Activated naive CD4-positive, alpha-beta T cell treated with anti-CD3 and anti-CD28 coated beads, Interleukin-2, amount 50 U/mL, for 24 hours (primary cell): ENCODE data around the gene ZFR.
"Not testable (repeated sequence)": the region's sequence is repeated elsewhere in the genome, so short reads cannot be mapped to it uniquely, and the experiment has no call there.

Experiments
- H3K27ac Mint-ChIP-seq: one replicate; pipeline ENCODE4 v1.8.0; 2021; ENCODE audit warnings: mild to moderate bottlenecking, mixed read lengths
- H3K27me3 Mint-ChIP-seq: one replicate; pipeline ENCODE4 v1.8.0; 2021; ENCODE audit warnings: mixed read lengths
- H3K36me3 Mint-ChIP-seq: one replicate; pipeline ENCODE4 v1.8.0; 2021; ENCODE audit warnings: mixed read lengths
- H3K4me1 Mint-ChIP-seq: one replicate; pipeline ENCODE4 v1.8.0; 2021; ENCODE audit warnings: mixed read lengths
- H3K4me3 Mint-ChIP-seq: one replicate; pipeline ENCODE4 v1.8.0; 2021; ENCODE audit warnings: mild to moderate bottlenecking, mixed read lengths
- H3K9me3 Mint-ChIP-seq: one replicate; pipeline ENCODE4 v1.8.0; 2021; ENCODE audit warnings: mixed read lengths

ZFR gene

DNA sequence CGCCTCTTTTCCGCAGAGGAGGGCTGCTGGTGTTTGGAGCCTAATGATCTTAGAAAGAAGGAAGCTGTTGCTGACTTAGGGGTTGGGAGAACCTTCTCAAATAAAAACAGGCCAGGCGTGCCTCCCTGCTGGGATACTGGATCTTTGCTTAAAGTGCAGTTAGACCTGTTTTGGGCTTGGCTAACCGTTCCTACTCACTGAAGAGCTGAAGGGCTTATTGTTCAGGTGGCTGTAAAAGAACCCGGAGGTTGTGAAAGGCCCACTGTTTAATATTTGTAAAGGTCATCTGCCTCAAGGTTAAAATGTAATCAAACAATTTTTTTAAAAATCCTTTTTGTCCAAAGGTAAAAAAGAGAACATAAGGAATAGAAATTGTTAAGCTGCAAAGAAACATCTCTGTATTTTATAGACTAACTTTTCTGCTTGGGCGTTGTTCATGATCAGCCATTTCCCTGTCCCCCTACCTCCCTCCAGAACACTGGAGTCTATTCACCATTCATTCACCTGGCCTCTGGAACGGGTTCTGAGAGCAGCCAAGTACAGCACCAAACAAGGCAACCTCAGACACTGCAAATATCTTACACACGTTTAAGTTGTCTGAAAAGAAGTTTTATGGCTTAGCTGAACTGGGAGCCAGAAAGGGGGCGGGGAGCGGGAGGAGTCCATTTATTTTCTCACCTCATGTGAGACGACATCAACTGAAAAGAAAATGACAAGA, 113.2 kb downstream of the ZFR start:
- Mint-ChIP-seq H3K4me3 (no peak overlapping the region), H3K27me3 (no peaks in the 10 kb centered on the region), H3K27ac (no peak overlapping the region), H3K36me3 (no peaks in the 10 kb centered on the region), H3K4me1 (no peaks in the 10 kb centered on the region), H3K9me3 (no peaks in the 10 kb centered on the region)

- H3K9me3 Mint-ChIP-seq: no peaks in the 10 kb centered on the region
- no peak overlapping the region for H3K4me3 Mint-ChIP-seq
- no peak overlapping the region for H3K27ac Mint-ChIP-seq
- H3K36me3 Mint-ChIP-seq: no peaks in the 10 kb centered on the region
- no peaks in the 10 kb centered on the region for H3K4me1 Mint-ChIP-seq
- no peaks in the 10 kb centered on the region for H3K27me3 Mint-ChIP-seq
Observed at GRCh38 chr5:32330126-32330971, 114.2 kb downstream of the ZFR start.

DNA sequence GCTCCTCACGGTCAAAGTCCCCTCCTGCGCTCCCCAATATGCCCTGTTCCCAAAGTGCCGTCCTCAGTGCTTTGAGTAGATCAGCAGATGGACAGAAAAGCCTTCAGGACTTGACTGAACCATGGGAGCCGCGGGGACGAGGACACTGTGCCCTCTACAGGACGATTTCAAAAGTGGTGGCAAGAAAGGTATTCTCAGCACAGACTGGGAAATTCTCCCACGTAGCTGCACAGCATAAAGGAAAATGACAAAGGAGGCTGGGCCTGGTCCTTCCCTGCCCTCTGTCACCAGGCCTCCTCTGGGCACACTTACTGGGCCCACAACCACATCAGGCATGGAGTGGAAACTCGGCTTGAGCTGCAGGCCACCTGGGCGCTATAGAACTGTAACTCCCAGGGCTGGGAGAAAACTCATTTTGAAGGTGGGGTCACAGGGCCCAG, 115.1 kb downstream of the ZFR start:
- Mint-ChIP-seq H3K4me3 (no peak overlapping the region), H3K9me3 (no peaks in the 10 kb centered on the region), H3K36me3 (no peaks in the 10 kb centered on the region), H3K27me3 (no peaks in the 10 kb centered on the region), H3K27ac (no peak overlapping the region), H3K4me1 (no peaks in the 10 kb centered on the region)

GRCh38 chr5:32326216-32326772, 118.2 kb downstream of the ZFR start:
- Mint-ChIP-seq H3K36me3 (no peaks in the 10 kb centered on the region), H3K9me3 (peaks cover 5% of the 10 kb centered on the region), H3K27me3 (no peaks in the 10 kb centered on the region), H3K27ac (no peak overlapping the region), H3K4me3 (no peak overlapping the region), H3K4me1 (no peaks in the 10 kb centered on the region)

DNA sequence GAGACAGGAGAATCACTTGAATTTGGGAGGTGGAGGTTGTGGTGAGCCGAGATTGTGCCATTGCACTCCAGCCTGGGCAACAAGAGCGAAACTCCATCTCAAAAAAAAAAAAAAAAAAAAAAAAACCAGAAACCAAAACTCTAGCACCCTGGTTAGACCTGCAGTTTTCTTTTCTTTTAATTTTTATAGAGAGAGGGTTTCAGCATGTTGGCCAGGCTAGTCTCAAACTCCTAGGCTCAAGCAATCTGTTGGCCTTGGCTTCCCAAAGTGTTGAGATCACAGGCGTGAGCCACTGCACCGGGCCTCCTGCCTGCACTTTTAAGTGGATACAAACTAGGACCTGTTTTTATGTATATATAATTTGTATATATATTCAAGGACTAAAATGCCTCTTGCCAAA, 118.9 kb downstream of the ZFR start:
- no peaks in the 10 kb centered on the region for H3K27me3 Mint-ChIP-seq
- no peaks in the 10 kb centered on the region for H3K36me3 Mint-ChIP-seq
- H3K4me1 Mint-ChIP-seq: no peaks in the 10 kb centered on the region
- no peak overlapping the region for H3K27ac Mint-ChIP-seq
- peaks cover 5% of the 10 kb centered on the region for H3K9me3 Mint-ChIP-seq
- no peak overlapping the region for H3K4me3 Mint-ChIP-seq

DNA sequence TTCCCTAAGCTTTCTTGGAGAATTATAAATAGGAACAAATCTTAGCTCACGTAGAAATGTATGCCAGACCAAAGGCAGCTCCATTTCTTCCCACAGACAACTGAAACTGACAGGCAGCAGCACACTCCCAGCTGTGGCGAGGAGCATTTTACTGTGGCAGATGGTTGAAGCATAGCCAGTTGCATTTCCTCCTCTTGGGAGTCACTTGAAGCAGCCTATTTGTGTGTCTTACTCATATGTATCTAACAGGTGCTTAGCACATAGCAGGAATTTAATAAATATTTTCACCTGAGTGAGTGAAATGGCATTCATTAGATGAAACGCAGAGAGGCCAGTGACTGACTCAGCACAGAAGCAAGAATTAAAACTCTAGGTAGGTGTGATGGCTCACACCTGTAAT, 119.5 kb downstream of the ZFR start:
- Mint-ChIP-seq H3K4me3 (no peak overlapping the region), H3K36me3 (no peaks in the 10 kb centered on the region), H3K9me3 (peaks cover 5% of the 10 kb centered on the region), H3K4me1 (no peaks in the 10 kb centered on the region), H3K27ac (no peak overlapping the region), H3K27me3 (no peaks in the 10 kb centered on the region)

GRCh38 chr5:32323741-32324140, 120.8 kb downstream of the ZFR start:
- Mint-ChIP-seq H3K36me3 (no peaks in the 10 kb centered on the region), H3K4me1 (no peaks in the 10 kb centered on the region), H3K27me3 (no peaks in the 10 kb centered on the region), H3K4me3 (no peak overlapping the region), H3K9me3 (peaks cover 5% of the 10 kb centered on the region), H3K27ac (no peak overlapping the region)

DNA sequence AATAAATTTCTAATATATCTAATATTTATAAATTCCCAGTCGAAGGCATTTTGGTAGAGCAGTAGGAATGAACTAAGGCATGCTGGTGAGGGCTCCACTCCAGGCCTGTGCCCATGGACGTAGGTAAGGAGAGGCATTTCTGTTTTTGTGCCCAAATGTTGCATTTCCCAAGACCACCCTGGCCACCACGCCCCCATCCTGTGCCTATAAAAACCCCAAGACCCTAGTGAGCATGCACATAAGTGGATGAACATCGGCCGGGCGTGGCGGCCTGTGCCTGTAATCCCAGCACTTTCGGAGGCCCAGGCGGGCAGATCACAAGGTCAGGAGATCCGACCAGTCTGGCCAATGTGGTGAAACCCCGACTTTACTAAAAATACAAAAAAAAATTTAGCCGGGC, 121.7 kb downstream of the ZFR start:
- Mint-ChIP-seq H3K27me3 (no peaks in the 10 kb centered on the region), H3K4me3 (no peak overlapping the region), H3K27ac (no peak overlapping the region), H3K36me3 (no peaks in the 10 kb centered on the region), H3K9me3 (peaks cover 5% of the 10 kb centered on the region), H3K4me1 (no peaks in the 10 kb centered on the region)

- not testable (repeated sequence) for H3K27ac Mint-ChIP-seq, H3K27me3 Mint-ChIP-seq, H3K4me3 Mint-ChIP-seq, H3K9me3 Mint-ChIP-seq, H3K4me1 Mint-ChIP-seq, H3K36me3 Mint-ChIP-seq
Observed at GRCh38 chr5:32321787-32322186, 122.8 kb downstream of the ZFR start.

DNA sequence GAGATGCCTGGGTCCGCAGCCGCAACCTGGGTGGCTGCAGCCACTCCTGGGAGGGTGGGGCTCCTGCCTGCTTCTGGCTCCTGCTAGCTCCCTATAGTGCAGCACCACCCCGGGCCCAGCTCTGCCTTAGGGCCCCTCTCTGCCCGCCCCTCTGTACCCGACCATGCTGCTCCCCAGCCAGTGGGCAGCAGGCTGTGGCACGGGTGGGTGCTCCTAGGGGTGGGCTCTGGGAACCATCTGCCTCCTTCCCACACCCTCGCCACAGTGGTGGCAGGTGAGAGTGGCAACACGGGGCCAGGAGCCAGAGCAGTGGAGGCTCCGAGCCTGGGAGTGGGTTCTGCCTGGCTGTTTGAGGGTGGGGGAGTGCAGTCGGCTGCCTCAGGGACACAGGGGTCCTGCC, 124.0 kb downstream of the ZFR start:
- H3K27me3 Mint-ChIP-seq: no peaks in the 10 kb centered on the region
- no peaks in the 10 kb centered on the region for H3K36me3 Mint-ChIP-seq
- H3K4me3 Mint-ChIP-seq: no peak overlapping the region
- H3K27ac Mint-ChIP-seq: no peak overlapping the region
- peaks cover 5% of the 10 kb centered on the region for H3K9me3 Mint-ChIP-seq
- H3K4me1 Mint-ChIP-seq: no peaks in the 10 kb centered on the region

- no peak overlapping the region for H3K4me3 Mint-ChIP-seq
- no peaks in the 10 kb centered on the region for H3K4me1 Mint-ChIP-seq
- peaks cover 5% of the 10 kb centered on the region for H3K9me3 Mint-ChIP-seq
- H3K27ac Mint-ChIP-seq: no peak overlapping the region
- H3K36me3 Mint-ChIP-seq: no peaks in the 10 kb centered on the region
- H3K27me3 Mint-ChIP-seq: no peaks in the 10 kb centered on the region
Observed at GRCh38 chr5:32319926-32320543, 124.5 kb downstream of the ZFR start.

DNA sequence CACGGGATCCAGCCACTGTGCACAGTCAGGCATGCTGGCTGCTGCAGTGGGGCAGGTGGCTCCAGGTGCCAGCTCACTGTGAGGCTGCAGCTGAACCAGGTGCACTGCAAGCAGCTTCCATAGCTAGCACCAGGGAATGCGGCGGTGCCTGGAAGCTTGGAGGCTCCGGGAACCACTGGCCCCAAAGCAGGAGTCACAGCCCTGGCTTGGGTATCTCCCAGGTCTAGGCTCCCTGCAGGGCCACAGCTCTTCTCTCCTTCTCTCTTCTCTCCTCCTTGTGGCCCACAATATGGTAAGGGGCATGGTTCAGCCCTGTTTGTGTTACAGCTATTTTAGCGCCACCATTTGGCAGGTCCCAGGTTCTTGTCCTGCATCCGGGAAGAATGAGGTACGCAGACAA, 125.1 kb downstream of the ZFR start:
- Mint-ChIP-seq H3K27me3 (no peaks in the 10 kb centered on the region), H3K27ac (no peak overlapping the region), H3K4me3 (no peak overlapping the region), H3K4me1 (no peaks in the 10 kb centered on the region), H3K36me3 (no peaks in the 10 kb centered on the region), H3K9me3 (peaks cover 5% of the 10 kb centered on the region)

DNA sequence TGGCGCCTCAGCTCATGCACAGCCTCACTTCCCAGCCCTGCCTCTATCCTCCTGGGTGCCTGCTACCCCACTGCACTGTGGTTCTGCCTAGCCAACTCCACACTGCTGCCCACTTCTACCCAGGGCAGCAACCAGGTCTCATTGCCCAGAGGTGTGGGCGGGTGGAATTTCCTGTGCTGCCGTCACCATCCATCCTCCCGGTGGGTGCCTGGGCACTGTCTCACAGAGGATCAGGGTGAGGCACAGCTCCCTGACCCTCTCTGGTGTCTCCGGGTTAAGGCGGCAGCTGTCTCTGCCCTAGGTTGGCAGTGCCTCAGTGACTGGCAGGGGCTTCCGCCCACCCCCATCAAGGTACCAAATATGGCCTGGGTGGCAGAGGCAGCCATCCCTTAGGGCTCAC, 127.5 kb downstream of the ZFR start:
- Mint-ChIP-seq H3K27me3 (no peaks in the 10 kb centered on the region), H3K9me3 (peaks cover 5% of the 10 kb centered on the region), H3K27ac (no peak overlapping the region), H3K36me3 (no peaks in the 10 kb centered on the region), H3K4me3 (no peak overlapping the region), H3K4me1 (peaks cover under 1% of the 10 kb centered on the region)

- Mint-ChIP-seq H3K27me3 (no peaks in the 10 kb centered on the region), H3K4me3 (no peak overlapping the region), H3K36me3 (no peaks in the 10 kb centered on the region), H3K4me1 (peaks cover 16% of the 10 kb centered on the region), H3K9me3 (no peaks in the 10 kb centered on the region), H3K27ac (peak overlapping the region; percentile 53)
Observed at GRCh38 chr5:32315221-32316014, 129.1 kb downstream of the ZFR start.

DNA sequence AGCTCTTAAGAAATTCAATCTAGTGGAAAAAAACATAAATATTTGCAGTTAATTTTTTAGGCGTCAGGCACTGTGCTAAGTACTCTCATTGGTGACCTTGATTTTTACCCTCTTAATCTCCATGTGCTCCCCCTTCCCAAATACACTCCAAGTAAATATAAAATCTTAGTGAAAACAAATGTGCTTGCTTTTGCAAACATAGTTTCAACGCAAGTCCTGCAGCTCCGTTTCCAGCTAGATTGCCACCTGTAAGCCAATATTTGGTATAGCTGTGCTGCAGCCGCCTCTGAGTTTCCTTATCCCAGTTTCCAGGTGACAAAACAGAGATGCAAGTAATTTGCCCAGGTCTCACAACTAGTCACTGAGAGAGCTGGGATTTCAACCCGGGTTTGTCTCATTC, 129.9 kb downstream of the ZFR start:
- Mint-ChIP-seq H3K36me3 (no peaks in the 10 kb centered on the region), H3K27ac (no peak overlapping the region), H3K9me3 (no peaks in the 10 kb centered on the region), H3K4me1 (peaks cover 22% of the 10 kb centered on the region), H3K27me3 (no peaks in the 10 kb centered on the region), H3K4me3 (peak overlapping the region; percentile 55)
